Uterus (tissue), 4 donors: ENCODE results near the gene PKD1. TPM values are rescaled to one million over a fixed set of nuclear protein-coding genes. Genes with fewer than 3 reads are reported as not detected.

Experiments used
- DNase-seq, 2 donors: peaks; one replicate each; pipeline ENCODE4 v3.0.0-alpha.2; 2019 to 2020
- H3K27ac ChIP-seq, 2 donors: fragments of 200-600 bp; sonication (generic); 1 replicate in 1 of 2; 2 replicates in 1 of 2; pipeline ENCODE4 v1.5.1; 2016 to 2018
- H3K27me3 ChIP-seq, 2 donors: fragments of 200-600 bp; sonication (generic); one replicate each; pipeline ENCODE4 v1.5.1; 2018 to 2019; ENCODE audit warnings: control low read depth in 1 of 2
- H3K36me3 ChIP-seq, 2 donors: fragments of 200-600 bp; sonication (generic); one replicate each; pipeline ENCODE4 v1.5.1; 2019; ENCODE audit warnings: control low read depth in 1 of 2
- H3K4me1 ChIP-seq, 2 donors: fragments of 200-600 bp; sonication (generic); one replicate each; pipeline ENCODE4 v1.5.1; 2018 to 2019; ENCODE audit warnings: control low read depth in 1 of 2
- H3K4me3 ChIP-seq, 2 donors: fragments of 200-600 bp; sonication (generic); 1 replicate in 1 of 2; 2 replicates in 1 of 2; pipeline ENCODE4 v1.5.1; 2018 to 2019; ENCODE audit warnings: mild to moderate bottlenecking in 1 of 2
- H3K9me3 ChIP-seq, 2 donors: fragments of 200-600 bp; sonication (generic); one replicate each; pipeline ENCODE4 v1.5.1; 2019; ENCODE audit warnings: control low read depth in 1 of 2
- POLR2A ChIP-seq, 2 donors: fragments of 450-650 bp; IDR thresholded peaks; one replicate each; pipeline ENCODE4 v1.6.1; 2016; ENCODE audit warnings: antibody characterized with exemption in 2 of 2, mild to moderate bottlenecking in 1 of 2, moderate library complexity in 1 of 2
- intact Hi-C: fragments of 100-400 bp; cut with DNase I; formaldehyde crosslinking; loops from one replicate; pipeline ENCODE4 v1.15.1; 2023; ENCODE audit warnings: low total_unique reads
- total RNA-seq, 4 donors: library from RNA; depleted of rRNA in 3 of 4; stranded (reverse); fragments of >200 nt in 3 of 4; gene quantifications; one replicate each; pipeline versions ENCODE4 v1.1.0 to v1.2.4, GENCODE V29; 2014 to 2023
- TF ChIP-seq, protein P1 (sequence below), 4 experiments: fragments of 200-600 bp in 2 of 4; fragments of 450-650 bp in 2 of 4; sonication (generic) in 2 of 4; IDR thresholded peaks; one replicate each; pipeline ENCODE4 v1.5.1; 2016 to 2019; ENCODE audit warnings: antibody characterized with exemption in 4 of 4, mild to moderate bottlenecking in 2 of 4, moderate library complexity in 1 of 4
- donor health status: DM: yes; HTN: yes; CAD: no.

Gene PKD1
- total RNA-seq, 4 donors from 2014 or later = 149 to 383 (median 197) TPM

- H3K27me3 ChIP-seq = no peaks in the 10 kb centered on the region
- no peak overlapping the region for H3K4me3 ChIP-seq
- intact Hi-C loops = no loop called here
- TF ChIP-seq, protein P1, sequence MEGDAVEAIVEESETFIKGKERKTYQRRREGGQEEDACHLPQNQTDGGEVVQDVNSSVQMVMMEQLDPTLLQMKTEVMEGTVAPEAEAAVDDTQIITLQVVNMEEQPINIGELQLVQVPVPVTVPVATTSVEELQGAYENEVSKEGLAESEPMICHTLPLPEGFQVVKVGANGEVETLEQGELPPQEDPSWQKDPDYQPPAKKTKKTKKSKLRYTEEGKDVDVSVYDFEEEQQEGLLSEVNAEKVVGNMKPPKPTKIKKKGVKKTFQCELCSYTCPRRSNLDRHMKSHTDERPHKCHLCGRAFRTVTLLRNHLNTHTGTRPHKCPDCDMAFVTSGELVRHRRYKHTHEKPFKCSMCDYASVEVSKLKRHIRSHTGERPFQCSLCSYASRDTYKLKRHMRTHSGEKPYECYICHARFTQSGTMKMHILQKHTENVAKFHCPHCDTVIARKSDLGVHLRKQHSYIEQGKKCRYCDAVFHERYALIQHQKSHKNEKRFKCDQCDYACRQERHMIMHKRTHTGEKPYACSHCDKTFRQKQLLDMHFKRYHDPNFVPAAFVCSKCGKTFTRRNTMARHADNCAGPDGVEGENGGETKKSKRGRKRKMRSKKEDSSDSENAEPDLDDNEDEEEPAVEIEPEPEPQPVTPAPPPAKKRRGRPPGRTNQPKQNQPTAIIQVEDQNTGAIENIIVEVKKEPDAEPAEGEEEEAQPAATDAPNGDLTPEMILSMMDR (IDR thresholded peaks at IDR 0.05) = no peak
- no peak for TF ChIP-seq POLR2A (IDR thresholded peaks at IDR 0.05)
- no peaks in the 10 kb centered on the region for H3K4me1 ChIP-seq
- no peak for DNase-seq
- no peak overlapping the region for H3K27ac ChIP-seq
- no peaks in the 10 kb centered on the region for H3K9me3 ChIP-seq
- no peaks in the 10 kb centered on the region for H3K36me3 ChIP-seq
Observed at GRCh38 chr16:2173916-2174315, 38.2 kb upstream of the PKD1 start.

DNA sequence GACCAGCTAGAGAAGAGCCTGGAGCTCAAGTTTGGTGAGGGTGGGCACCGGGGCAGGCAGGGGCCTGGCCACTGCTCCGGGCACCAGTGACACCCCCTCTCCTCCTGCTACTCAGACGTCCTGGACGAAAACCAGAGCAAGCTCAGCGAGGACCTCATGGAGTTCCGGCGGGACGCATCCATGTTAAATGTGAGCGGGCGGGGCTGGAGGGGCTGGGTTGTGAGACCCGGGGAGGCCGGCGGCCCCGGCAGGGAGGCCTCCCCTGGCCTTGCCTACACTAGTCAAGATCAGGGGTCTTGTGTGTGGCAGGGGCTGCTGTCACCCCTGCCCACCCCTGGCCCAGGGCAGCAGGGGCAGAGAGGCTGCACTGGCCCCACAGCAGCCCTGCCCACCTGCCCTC lies 37.7 kb upstream of the PKD1 start:
- TF ChIP-seq, protein P1 (IDR thresholded peaks at IDR 0.05) = no peak
- TF ChIP-seq POLR2A (IDR thresholded peaks at IDR 0.05) = no peak
- DNase-seq = no peak
- H3K36me3 ChIP-seq = no peaks in the 10 kb centered on the region

DNA sequence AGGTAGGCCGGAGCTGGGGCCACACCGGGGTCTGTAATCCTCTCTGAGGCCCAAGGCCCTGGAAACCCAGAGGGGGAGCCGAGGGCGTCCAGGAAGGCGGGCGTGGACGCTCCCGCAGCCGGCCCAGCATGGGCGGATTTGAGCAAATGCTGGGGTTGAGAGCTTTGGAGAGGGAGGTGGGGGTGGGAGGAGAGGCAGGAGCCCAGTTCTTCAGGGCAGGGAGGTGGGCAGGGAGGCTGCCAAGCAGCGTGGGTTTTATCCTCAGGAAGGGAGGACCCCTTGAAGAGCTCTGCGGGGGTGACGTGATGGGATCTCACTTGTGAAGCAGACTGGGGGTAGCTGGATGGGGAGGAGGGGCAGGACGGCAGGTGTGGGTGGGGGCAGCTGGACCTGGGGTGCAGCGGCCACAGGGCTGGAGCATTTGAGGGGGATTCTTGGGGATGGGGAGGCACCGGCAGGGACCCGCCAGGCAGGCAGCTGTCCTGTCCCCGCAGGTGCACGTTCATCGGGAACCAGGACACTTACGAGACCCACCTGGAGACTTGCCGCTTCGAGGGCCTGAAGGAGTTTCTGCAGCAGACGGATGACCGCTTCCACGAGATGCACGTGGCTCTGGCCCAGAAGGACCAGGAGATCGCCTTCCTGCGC lies 37.1 kb upstream of the PKD1 start:
- Histone ChIP-seq H3K27ac (no peak overlapping the region), H3K27me3 (no peaks in the 10 kb centered on the region), H3K4me3 (no peak overlapping the region), H3K9me3 (no peaks in the 10 kb centered on the region), H3K36me3 (no peaks in the 10 kb centered on the region), H3K4me1 (no peaks in the 10 kb centered on the region)
- intact Hi-C loops = no loop called here
- no peak for TF ChIP-seq POLR2A (IDR thresholded peaks at IDR 0.05)
- TF ChIP-seq, protein P1 (IDR thresholded peaks at IDR 0.05) = no peak
- DNase-seq = no peak

More for the DNA sequence above, 37.7 kb upstream of the PKD1 start:
- intact Hi-C loops = no loop called here
- H3K9me3 ChIP-seq = no peaks in the 10 kb centered on the region
- no peaks in the 10 kb centered on the region for H3K27me3 ChIP-seq
- no peak overlapping the region for H3K27ac ChIP-seq
- H3K4me1 ChIP-seq = no peaks in the 10 kb centered on the region
- H3K4me3 ChIP-seq = no peak overlapping the region

- no peaks in the 10 kb centered on the region for H3K4me1 ChIP-seq
- no peaks in the 10 kb centered on the region for H3K27me3 ChIP-seq
- H3K36me3 ChIP-seq = no peaks in the 10 kb centered on the region
- no peak overlapping the region for H3K4me3 ChIP-seq
- DNase-seq = no peak
- TF ChIP-seq, protein P1 (IDR thresholded peaks at IDR 0.05) = no peak
- no peak for TF ChIP-seq POLR2A (IDR thresholded peaks at IDR 0.05)
- intact Hi-C loops = no loop called here
- H3K9me3 ChIP-seq = no peaks in the 10 kb centered on the region
- no peak overlapping the region for H3K27ac ChIP-seq
Observed at GRCh38 chr16:2171601-2172178, 36.0 kb upstream of the PKD1 start.

DNA sequence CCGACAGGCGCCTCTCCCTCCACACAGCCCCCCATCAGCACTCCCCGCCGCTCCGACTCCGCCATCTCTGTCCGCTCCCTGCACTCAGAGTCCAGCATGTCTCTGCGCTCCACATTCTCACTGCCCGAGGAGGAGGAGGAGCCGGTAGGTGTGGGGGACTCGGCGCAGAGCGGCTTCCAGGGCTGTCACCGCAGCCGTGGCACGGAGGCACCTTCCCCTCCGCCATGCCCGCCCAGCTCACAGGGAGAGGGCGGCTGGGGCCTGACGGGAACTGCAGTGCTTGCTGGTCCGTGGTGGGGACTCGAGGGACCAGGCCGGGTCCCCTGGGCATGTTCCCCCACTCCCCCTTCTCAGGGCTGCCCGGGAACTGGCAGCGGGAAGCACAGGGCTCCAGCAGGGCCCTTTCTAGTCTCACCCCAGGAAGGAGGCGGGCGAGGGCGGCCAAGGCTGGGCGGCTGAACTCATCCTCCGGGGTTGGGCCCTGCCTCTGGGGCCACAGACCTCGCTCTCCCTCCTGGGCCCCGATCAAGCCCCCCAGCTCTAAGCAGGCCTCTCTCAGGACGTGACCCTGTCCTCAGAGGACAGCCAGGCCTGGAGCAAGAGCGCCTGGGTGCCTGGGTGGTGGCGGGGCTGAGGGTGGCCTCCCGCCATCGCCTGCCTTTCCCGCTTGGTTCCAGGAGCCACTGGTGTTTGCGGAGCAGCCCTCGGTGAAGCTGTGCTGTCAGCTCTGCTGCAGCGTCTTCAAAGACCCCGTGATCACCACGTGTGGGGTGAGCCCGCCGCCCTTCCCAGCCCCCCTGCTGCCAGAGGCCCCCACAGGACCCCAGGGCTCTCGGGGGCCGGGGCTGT lies 35.1 kb upstream of the PKD1 start:
- TF ChIP-seq, protein P1 (IDR thresholded peaks at IDR 0.05) = no peak
- TF ChIP-seq POLR2A (IDR thresholded peaks at IDR 0.05) = no peak
- DNase-seq = no peak
- Histone ChIP-seq H3K27me3 (no peaks in the 10 kb centered on the region), H3K4me1 (no peaks in the 10 kb centered on the region), H3K27ac (peak overlapping the region; percentile 40 to 41), H3K9me3 (no peaks in the 10 kb centered on the region), H3K36me3 (no peaks in the 10 kb centered on the region), H3K4me3 (peak overlapping the region in 1 of 2 donors; percentile 21)
- intact Hi-C loops = no loop called here
